Thyroid gland (tissue), 4 donors: ENCODE results near the gene PLEKHH1.

Source experiments
- CTCF ChIP-seq, 6 experiments: fragments of 200-600 bp in 3 of 6; fragments of 450-650 bp in 3 of 6; sonication (generic) in 3 of 6; IDR thresholded peaks; one replicate each; pipeline ENCODE4 v1.5.1; 2016 to 2019; ENCODE audit warnings: antibody characterized with exemption in 6 of 6, mild to moderate bottlenecking in 2 of 6, inconsistent platforms in 1 of 6, moderate library complexity in 1 of 6
- POLR2A ChIP-seq, 2 donors: fragments of 450-650 bp; IDR thresholded peaks; one replicate each; pipeline ENCODE4 v1.6.1; 2017; ENCODE audit warnings: antibody characterized with exemption in 2 of 2, mild to moderate bottlenecking in 2 of 2, moderate library complexity in 1 of 2

GRCh38 chr14:67570453-67570852 lies 37.4 kb downstream of the PLEKHH1 start:
- TF ChIP-seq CTCF (IDR thresholded peaks at IDR 0.05) (no peak), POLR2A (IDR thresholded peaks at IDR 0.05) (no peak)
